Rectal smooth muscle tissue (tissue), 1 donor: Measurements from ENCODE around the gene NUP210L.
"Not testable (repeated sequence)": the region's sequence is repeated elsewhere in the genome, so short reads cannot be mapped to it uniquely, and the experiment has no call there.

ENCODE experiments used
- H3K27ac ChIP-seq: one replicate; pipeline ENCODE4 v1.7.0; 2013; ENCODE audit warnings: low read depth, low read length, inconsistent platforms
- H3K27me3 ChIP-seq: one replicate; pipeline ENCODE4 v1.7.0; 2013; ENCODE audit warnings: low read length; ENCODE audit not compliant: control insufficient read depth, insufficient read depth
- H3K36me3 ChIP-seq: one replicate; pipeline ENCODE4 v1.7.0; 2013; ENCODE audit warnings: low read length; ENCODE audit not compliant: control insufficient read depth, insufficient read depth
- H3K4me1 ChIP-seq: one replicate; pipeline ENCODE4 v1.7.0; 2013; ENCODE audit warnings: low read length; ENCODE audit not compliant: control insufficient read depth, insufficient read depth
- H3K4me3 ChIP-seq: one replicate; pipeline ENCODE4 v1.7.0; 2013; ENCODE audit warnings: low read length
- H3K9ac ChIP-seq: one replicate; pipeline ENCODE4 v1.7.0; 2013; ENCODE audit warnings: low read length

The NUP210L gene

DNA sequence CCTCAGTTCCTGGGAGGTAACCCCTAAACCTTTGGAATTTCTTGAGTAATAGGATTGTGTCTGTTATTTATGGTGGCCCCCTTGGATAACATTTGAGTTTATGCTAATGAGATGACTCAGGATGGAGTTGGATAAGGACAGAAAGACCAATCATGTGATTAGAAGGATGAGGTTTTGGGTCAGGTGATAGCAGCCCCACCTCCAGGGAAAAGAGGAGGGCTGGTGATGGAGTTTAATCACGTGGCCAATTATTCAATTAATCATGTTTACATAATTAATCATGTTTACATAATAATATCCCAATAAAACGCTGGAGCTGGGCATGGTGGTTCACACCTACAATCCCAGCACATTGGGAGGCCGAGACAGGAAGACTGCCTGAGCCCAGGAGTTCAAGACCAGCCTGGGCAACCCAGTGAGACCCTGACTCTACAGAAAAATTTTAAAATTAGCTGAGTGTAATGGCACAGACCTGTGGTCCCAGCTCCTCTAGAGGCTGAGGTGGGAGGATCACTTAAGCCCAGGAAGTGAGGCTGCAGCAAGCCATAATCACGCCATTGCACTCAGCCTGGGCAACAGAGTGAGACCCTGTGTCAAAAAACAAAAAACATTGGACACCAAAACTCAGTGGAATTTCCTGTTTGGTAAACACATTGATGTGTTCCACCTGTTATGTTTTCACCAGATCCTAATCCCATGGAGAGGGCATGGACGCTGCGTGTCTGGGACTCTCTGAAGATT lies 73.3 kb downstream of the NUP210L start:
- H3K4me3 ChIP-seq: no peak overlapping the region
- H3K4me1 ChIP-seq: no peaks in the 10 kb centered on the region
- no peaks in the 10 kb centered on the region for H3K36me3 ChIP-seq
- H3K27me3 ChIP-seq: no peaks in the 10 kb centered on the region
- no peak overlapping the region for H3K9ac ChIP-seq
- H3K27ac ChIP-seq: no peak overlapping the region

DNA sequence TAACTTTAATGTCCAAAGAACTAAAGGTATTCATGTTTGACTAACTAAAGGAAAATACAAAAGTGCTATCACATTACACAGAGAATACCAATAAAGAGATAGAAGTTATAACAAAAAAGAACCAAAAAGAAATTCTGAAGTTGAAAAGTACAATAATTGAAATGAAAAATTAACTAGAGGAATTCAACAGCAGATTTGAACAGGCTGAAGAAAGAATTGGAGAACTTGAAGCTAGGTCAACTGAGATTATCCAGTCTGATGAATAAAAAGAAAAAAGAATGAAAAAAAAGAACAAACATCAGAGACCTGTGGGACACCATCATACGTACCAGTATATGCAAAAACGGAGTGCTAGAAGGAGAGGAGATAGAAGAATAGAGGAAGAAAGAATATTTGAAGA lies 78.5 kb downstream of the NUP210L start:
- no peak overlapping the region for H3K9ac ChIP-seq
- H3K27me3 ChIP-seq: no peaks in the 10 kb centered on the region
- H3K4me3 ChIP-seq: no peak overlapping the region
- H3K36me3 ChIP-seq: no peaks in the 10 kb centered on the region
- no peak overlapping the region for H3K27ac ChIP-seq
- H3K4me1 ChIP-seq: no peaks in the 10 kb centered on the region

DNA sequence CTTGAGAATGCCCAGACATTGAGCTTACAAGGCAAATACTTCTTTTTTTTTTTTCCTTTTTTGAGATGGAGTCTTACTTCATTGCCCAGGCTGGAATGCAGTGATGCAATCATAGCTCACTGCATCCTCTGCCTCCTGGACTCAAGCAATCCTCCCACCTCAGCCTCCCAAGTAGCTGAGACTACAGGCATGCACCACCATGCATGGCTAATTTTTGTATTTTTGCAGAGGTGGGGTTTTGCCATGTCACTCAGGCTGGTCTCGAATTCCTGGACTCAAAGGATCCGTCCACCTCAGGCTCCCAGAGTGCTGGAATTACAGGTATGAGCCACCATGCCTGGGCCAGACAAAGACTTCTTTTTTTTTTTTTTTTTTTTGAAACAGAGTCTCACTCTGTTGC lies 79.1 kb downstream of the NUP210L start:
- Histone ChIP-seq H3K27ac (no peak overlapping the region), H3K9ac (no peak overlapping the region), H3K4me3 (no peak overlapping the region), H3K4me1 (no peaks in the 10 kb centered on the region), H3K36me3 (no peaks in the 10 kb centered on the region), H3K27me3 (no peaks in the 10 kb centered on the region)

DNA sequence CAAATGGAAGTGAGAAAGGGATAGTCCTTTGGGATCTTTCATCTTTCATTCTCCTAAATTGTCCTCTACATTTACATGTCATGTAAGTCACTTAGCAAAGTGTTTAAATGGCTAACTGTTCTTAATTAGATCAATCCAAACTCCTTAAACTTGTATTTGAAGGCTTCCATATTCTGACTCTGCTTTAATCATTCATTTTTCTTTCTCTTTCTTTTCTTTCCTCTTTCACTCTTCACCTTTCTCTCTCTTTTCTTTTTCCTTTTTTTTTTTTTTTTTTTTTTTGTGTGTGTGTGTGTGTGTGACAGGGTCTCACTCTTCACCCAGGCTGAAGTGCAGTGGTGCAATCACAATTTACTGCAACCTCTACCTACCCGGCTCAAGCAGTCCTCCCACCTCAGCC lies 92.6 kb downstream of the NUP210L start:
- H3K27me3 ChIP-seq: no peaks in the 10 kb centered on the region
- no peaks in the 10 kb centered on the region for H3K36me3 ChIP-seq
- H3K4me1 ChIP-seq: no peaks in the 10 kb centered on the region
- no peak overlapping the region for H3K4me3 ChIP-seq
- no peak overlapping the region for H3K9ac ChIP-seq
- no peak overlapping the region for H3K27ac ChIP-seq

DNA sequence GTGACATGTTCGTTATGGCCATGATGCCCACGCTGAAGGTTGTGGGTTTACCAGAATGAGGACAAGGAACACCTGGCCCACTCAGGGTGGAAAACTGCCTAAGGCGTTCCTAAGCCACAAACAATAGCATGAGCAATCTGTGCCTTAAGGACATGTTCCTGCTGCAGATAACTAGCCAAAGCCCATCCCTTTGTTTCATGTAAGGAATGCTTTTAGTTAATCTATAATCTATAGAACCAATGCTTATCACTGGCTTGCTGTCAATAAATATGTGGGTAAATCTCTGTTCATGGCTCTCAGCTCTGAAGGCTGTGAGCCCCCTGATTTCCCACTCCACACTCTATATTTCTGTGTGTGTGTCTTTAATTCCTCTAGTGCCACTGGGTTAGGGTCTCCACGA lies 107.4 kb downstream of the NUP210L start:
- not testable (repeated sequence) for H3K27me3 ChIP-seq, H3K4me1 ChIP-seq, H3K36me3 ChIP-seq, H3K27ac ChIP-seq, H3K9ac ChIP-seq, H3K4me3 ChIP-seq

DNA sequence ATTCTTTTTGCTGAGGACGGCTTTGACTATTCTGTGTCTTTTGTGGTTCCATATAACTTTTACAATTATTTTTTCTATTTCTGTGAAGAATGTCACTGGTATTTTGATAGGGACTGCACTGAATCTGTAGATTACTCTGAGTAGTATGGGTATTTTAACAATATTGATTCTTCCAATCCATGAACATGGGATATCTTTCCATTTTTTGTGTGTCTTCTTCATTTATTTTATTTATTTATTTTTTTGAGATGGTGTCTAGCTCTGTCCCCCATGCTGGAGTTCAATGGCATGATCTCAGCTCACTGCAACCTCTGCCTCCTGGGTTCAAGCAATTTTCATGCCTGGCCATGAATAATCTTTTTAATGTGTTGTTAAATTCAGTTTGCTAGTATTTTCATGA lies 121.2 kb downstream of the NUP210L start:
- H3K27ac ChIP-seq, H3K9ac ChIP-seq, H3K4me1 ChIP-seq, H3K4me3 ChIP-seq, H3K27me3 ChIP-seq, H3K36me3 ChIP-seq: not testable (repeated sequence)

DNA sequence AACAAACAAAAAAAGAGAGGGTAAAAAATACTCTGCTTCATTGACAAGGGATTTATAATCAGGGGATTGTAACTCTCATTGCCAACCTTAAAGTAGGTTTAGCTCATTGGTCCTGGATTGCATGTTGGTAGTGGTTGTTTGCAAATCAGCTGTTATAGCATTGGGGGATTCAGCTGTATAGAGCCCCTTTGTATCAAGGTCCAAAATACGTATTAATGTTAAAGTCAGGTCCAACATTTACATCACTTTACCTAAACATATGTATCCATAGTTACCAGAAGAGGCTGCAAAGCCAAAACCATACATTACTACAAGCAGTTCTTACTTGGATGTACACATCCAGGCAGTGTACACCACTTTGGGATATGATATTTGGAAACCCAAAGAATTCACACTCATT lies 134.9 kb downstream of the NUP210L start:
- Histone ChIP-seq H3K27me3 (no peaks in the 10 kb centered on the region), H3K4me1 (no peaks in the 10 kb centered on the region), H3K4me3 (no peak overlapping the region), H3K36me3 (no peaks in the 10 kb centered on the region), H3K9ac (no peak overlapping the region), H3K27ac (no peak overlapping the region)

DNA sequence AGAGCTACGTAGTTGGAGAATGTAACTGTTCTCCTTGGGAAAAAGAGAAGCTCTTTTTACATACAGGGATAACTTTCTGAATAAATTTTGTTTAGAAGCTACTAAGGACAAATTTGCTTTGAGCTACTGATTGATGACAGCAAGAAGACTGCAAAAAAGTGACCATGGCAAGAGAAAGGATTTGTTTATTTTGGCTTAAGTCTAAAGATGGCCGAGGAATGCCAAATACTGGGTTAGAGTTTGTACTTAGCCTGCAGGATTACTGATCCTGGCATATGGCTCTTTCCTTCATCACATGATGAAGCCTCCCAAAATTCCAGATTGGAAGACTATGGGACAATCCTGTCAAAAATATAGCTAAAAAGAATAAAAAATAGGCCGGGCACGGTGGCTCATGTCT lies 135.6 kb downstream of the NUP210L start:
- Histone ChIP-seq H3K9ac (no peak overlapping the region), H3K27ac (no peak overlapping the region), H3K36me3 (no peaks in the 10 kb centered on the region), H3K4me1 (no peaks in the 10 kb centered on the region), H3K4me3 (no peak overlapping the region), H3K27me3 (no peaks in the 10 kb centered on the region)

DNA sequence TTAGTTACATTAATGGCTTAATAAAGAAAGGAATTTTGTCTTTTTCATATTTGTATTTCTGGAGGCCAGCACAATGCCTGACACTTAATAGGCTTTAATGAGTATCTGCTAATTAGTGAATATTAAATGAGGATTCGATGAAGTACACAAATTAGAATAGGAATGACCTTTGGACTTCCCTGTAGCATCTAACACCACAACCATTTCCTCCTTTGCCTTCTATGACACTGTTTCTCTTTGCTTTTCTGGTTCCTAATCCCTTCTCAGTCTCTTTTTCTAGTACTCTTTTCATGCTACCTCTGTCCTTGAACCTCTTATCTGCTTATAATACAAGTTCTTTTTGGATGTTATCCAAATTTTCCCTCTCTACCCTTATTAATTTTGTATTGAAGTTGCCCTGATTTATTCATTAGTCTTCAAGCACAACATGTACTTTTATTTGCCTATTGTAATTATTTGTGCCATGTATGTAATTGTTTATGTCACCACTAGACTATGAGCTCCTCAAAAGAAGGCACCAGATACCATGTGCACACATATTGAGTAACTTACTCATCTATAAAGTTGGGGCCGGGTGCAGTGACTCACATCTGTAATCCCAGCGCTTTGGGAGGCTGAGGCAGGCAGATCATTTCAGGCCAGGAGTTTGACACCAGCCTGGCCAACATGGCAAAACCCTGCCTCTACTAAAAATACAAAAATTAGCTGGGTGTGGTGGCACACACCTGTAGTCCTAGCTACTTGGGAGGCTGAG lies 140.5 kb downstream of the NUP210L start:
- no peak overlapping the region for H3K27ac ChIP-seq
- no peaks in the 10 kb centered on the region for H3K4me1 ChIP-seq
- no peaks in the 10 kb centered on the region for H3K36me3 ChIP-seq

DNA sequence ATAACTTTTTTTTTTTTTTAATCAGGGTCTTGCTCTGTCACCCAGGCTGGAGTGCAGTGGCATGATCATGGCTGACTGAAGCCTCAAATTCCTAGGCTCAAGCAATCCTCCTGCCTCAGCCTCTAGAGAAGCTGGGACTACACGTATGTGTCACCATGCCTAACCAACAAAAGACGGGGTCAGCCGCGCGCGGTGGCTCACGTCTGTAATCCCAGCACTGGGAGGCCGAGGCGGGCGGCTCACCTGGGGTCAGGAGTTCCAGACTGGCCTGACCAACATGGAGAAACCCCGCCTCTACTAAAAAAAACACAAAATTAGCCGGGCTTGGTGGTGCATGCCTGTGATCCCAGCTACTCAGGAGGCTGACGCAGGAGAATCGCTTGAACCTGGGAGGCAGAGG lies 142.3 kb downstream of the NUP210L start:
- not testable (repeated sequence) for H3K9ac ChIP-seq, H3K27me3 ChIP-seq, H3K36me3 ChIP-seq, H3K4me1 ChIP-seq, H3K27ac ChIP-seq, H3K4me3 ChIP-seq

More for the DNA sequence above, 140.5 kb downstream of the NUP210L start:
- no peak overlapping the region for H3K9ac ChIP-seq
- no peak overlapping the region for H3K4me3 ChIP-seq
- no peaks in the 10 kb centered on the region for H3K27me3 ChIP-seq

DNA sequence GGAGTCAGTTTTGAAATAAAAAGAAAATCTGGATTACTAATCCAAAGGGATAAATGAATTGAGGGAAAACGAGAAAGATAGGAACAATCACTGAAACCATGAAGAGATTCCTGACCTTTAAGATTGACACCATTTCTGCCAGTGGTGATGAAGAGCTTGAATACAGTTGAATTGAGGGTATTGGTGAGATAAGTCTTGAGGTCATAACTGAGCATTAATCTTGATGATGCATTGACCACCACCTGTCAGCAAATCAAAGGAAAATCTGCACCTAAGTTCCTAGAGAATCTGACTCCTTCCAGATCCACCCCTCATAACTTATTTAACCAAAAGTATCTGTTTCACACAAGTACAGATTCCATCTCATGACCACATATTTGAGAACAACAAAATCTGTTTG lies 142.7 kb downstream of the NUP210L start:
- H3K4me1 ChIP-seq: no peaks in the 10 kb centered on the region
- no peak overlapping the region for H3K9ac ChIP-seq
- H3K27ac ChIP-seq: no peak overlapping the region
- H3K27me3 ChIP-seq: no peaks in the 10 kb centered on the region
- H3K36me3 ChIP-seq: no peaks in the 10 kb centered on the region
- no peak overlapping the region for H3K4me3 ChIP-seq

DNA sequence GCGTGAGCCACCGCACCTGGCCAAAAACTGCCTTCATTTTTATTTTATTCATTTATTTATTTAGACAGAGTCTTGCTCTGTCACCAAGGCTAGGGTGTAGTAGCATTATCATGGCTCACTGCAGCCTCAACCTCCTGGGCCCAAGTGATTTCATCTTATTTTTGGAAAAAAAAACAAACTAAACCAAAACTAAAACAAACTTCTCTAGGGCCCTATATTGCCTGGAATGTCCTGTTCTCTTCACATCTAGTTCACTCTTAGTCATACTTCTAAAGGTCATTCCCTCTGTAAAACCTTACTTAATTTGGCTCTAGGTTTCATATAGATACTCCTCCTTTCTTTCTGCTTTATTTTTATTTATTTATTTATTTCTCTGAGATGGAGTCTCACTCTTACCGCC lies 148.7 kb downstream of the NUP210L start:
- H3K4me3 ChIP-seq: no peak overlapping the region
- H3K27me3 ChIP-seq: no peaks in the 10 kb centered on the region
- H3K9ac ChIP-seq: no peak overlapping the region
- H3K27ac ChIP-seq: no peak overlapping the region
- H3K36me3 ChIP-seq: no peaks in the 10 kb centered on the region
- H3K4me1 ChIP-seq: no peaks in the 10 kb centered on the region

DNA sequence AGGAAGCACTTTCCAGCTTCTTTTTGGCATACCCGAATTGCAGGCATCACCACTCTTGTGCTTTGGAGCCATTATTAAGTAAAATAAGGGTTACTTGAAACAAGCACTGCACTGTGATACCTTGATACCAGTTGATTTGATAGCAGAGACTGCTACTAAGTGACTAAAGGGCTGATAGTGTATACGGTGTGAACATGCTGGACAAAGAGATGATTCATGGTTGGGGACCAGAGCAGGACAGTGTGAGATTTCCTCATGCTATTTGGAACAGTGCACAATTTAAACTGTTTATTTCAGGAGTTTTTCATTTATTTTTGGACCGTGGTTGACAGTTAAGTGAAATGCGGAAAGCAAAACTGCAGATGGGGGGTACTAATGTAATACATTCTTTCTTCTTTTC lies 154.5 kb downstream of the NUP210L start:
- Histone ChIP-seq H3K4me1 (no peaks in the 10 kb centered on the region), H3K27ac (no peak overlapping the region), H3K9ac (no peak overlapping the region)

More for the DNA sequence above, 154.5 kb downstream of the NUP210L start:
- Histone ChIP-seq H3K4me3 (no peak overlapping the region), H3K36me3 (no peaks in the 10 kb centered on the region), H3K27me3 (no peaks in the 10 kb centered on the region)
